Measurements from ENCODE around the gene FAM9A.

The FAM9A gene

DNA sequence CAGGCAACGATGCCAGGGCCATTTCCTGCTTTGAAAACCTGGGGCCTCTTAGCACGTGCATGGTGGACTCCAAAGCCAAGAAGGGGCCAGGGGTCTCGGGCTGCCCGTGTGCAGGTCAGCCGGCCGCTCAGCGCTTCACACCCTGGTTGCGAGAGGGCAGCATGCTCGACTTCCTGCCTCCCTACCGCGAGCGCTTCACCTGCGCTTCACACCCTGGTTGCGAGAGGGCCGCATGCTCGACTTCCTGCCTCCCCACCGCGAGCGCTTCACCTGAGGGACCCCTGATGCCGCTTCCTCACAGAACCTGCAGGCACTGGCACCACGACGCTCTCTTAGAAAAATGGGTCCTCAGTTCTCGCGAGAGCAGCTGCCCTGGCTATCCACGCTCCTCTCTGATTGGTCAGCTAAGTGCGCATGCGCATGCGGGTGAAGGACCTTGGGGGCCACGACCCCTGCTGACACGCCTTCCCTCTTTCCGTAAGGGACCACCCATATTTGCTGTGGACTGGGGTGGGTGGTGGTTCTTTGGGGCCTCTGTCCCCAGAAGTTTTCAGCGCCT, at the start of gene FAM9A:
Gene FAM9A (minus strand): TSS at position 343 of the 559 bp plus-strand sequence. CDS start 1,212 bp downstream, outside the sequence.
- TF ChIP-seq GATA3 (IDR thresholded peaks at IDR 0.05; ENCODE audit: low read depth, low read length): no peak
- TF ChIP-seq GATA2 (IDR thresholded peaks at IDR 0.05; ENCODE audit: low read depth, low read length): no peak

DNA sequence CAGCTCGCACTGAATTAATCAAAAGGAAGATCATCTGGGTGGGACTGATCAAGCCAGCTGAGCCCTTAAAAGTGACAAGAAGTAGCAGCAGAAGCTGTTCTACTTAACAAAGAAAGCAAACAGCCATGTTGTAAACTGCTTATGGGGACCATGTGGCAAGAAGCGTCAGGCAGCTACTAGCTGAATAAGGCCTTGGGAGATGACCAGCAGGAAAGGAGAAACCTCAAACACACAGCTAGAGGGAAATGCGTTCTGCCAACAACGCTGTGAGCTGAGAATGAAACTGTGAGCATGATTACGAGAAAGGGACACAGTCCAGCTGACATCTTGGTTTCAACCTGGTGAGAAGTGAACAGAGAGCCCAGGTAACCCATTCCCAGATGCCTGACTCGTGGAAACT, 49.3 kb upstream of the FAM9A start:
- TF ChIP-seq GATA3 (IDR thresholded peaks at IDR 0.05; ENCODE audit: low read depth, low read length) (no peak), GATA2 (IDR thresholded peaks at IDR 0.05; ENCODE audit: low read depth, low read length) (no peak)

- TF ChIP-seq GATA3 (IDR thresholded peaks at IDR 0.05; ENCODE audit: low read depth, low read length) (no peak), GATA2 (IDR thresholded peaks at IDR 0.05; ENCODE audit: low read depth, low read length) (no peak)
Observed at GRCh38 chrX:8849945-8850344, 48.8 kb upstream of the FAM9A start.

DNA sequence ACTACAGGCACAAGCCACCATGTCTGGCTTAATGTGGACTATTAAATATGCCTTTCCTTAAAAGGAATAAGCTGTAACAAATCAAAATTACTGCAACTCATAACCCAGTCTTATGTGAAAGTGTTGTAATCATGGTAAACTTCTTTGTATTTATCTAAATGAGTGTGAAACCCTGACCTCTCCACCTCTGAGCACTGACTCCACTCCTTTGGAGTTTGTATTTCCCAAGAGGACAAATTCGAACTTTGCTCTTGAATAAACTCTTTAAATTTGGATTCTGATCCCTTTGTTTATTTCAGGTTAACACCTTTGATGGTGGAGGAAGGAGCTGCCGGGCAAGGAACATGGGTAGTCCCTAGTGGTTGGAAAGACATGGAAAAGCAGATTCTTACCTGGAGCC, 48.3 kb upstream of the FAM9A start:
- no peak for TF ChIP-seq GATA2 (IDR thresholded peaks at IDR 0.05; ENCODE audit: low read depth, low read length)
- TF ChIP-seq GATA3 (IDR thresholded peaks at IDR 0.05; ENCODE audit: low read depth, low read length): no peak

- TF ChIP-seq GATA3 (IDR thresholded peaks at IDR 0.05; ENCODE audit: low read depth, low read length) (no peak), GATA2 (IDR thresholded peaks at IDR 0.05; ENCODE audit: low read depth, low read length) (no peak)
Observed at GRCh38 chrX:8848911-8849310, 47.7 kb upstream of the FAM9A start.

GRCh38 chrX:8848441-8848840, 47.3 kb upstream of the FAM9A start:
- TF ChIP-seq GATA3 (IDR thresholded peaks at IDR 0.05; ENCODE audit: low read depth, low read length) (no peak), GATA2 (IDR thresholded peaks at IDR 0.05; ENCODE audit: low read depth, low read length) (no peak)

DNA sequence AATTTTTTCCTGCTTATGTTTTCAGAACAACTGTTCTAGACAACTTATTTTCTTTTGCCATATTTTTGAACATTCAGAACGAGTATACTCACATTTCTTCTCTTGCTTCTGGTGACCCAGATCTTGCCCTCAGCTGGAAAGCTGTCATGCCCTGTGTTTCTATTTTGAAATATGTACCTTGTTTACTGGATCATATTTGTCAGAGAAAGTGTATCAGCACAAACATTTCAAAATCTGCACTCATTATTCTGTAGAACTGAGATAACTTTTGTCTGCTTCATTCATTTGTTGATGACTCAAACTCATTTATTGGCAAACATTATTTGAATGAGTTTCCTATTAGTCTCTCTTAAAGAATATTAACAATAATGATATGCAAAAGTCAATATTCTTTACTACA, 46.2 kb upstream of the FAM9A start:
- TF ChIP-seq GATA3 (IDR thresholded peaks at IDR 0.05; ENCODE audit: low read depth, low read length) (no peak), GATA2 (IDR thresholded peaks at IDR 0.05; ENCODE audit: low read depth, low read length) (no peak)

DNA sequence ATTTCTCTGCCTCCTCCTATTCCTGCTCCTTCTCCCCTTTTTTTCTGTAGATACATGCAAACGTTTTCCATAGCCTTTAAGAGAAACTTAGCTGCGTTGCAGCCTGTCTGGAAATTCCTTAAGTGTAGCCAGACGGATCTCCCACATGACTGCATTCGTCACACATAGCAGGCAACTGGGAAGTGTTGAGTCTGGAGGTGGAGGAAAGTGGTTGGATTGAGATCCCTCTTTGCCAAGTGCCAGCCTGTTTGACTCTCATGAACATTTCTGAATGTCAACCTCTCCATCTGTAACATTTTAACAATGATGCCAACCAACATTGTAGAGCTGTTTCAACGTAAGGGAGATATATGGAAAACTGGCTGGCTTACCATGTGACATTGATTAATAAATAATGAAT, 45.1 kb upstream of the FAM9A start:
- TF ChIP-seq GATA2 (IDR thresholded peaks at IDR 0.05; ENCODE audit: low read depth, low read length): no peak
- no peak for TF ChIP-seq GATA3 (IDR thresholded peaks at IDR 0.05; ENCODE audit: low read depth, low read length)

GRCh38 chrX:8845469-8845868, 44.3 kb upstream of the FAM9A start:
- TF ChIP-seq GATA3 (IDR thresholded peaks at IDR 0.05; ENCODE audit: low read depth, low read length): no peak

DNA sequence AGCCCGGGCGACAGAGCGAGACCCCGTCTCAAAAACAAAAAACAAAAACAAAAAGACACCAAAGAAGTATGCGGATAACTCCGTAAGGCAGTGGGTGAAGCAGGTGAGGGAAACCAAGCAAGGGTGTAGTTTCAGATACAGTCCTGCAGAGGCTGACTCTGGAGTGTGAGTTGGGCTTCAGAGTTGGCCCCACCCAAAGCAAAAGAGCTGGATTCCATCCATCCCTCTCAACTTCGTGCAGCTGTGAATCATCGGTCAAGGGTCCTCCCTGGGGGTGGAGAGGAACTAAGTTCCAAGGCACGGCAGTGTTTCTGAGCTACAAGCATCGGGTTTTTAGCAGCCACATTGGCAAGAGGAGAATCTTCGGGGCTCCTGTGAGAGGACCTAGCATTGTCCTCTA, 43.9 kb upstream of the FAM9A start:
- TF ChIP-seq GATA2 (IDR thresholded peaks at IDR 0.05; ENCODE audit: low read depth, low read length): no peak
- TF ChIP-seq GATA3 (IDR thresholded peaks at IDR 0.05; ENCODE audit: low read depth, low read length): no peak

DNA sequence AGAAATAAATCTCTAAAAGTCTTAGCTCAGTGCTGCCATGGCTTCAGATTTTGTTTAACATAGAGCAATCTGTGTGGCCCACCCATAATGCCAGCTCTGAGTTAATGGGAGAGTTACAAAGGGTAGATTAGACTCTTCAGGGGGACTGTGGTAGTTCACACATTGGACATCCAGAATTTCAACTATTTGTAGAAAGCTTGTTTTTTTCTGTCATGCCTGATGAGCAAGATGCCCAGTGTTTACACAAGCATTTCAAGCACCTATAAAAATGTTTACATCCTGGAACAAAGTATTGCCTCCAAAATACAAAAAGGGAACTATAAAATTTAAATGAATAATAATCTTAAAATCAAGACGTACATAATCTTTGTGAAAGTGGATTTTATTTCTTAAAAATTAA, 43.0 kb upstream of the FAM9A start:
- no peak for TF ChIP-seq GATA3 (IDR thresholded peaks at IDR 0.05; ENCODE audit: low read depth, low read length)
- TF ChIP-seq GATA2 (IDR thresholded peaks at IDR 0.05; ENCODE audit: low read depth, low read length): no peak

DNA sequence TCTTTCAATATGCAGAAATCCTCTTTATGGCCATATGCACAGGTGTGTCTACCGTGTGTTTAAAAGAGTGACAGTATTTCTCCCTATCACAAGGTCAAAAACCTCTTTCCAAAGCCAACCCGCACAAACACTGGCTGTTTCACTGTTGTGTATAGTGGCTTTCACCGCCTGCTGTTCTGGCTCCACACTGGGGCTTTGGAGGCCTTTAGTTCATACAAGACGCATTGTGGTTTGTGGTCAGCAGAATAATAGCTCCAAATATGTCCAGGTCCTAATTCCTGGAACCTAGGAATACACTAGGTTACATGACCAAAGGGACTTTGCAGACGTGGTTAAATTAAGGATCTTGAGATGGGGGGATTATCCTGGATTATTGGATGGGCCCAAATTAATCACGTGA, 40.7 kb upstream of the FAM9A start:
- no peak for TF ChIP-seq GATA3 (IDR thresholded peaks at IDR 0.05; ENCODE audit: low read depth, low read length)
- no peak for TF ChIP-seq GATA2 (IDR thresholded peaks at IDR 0.05; ENCODE audit: low read depth, low read length)

GRCh38 chrX:8834392-8834791, 33.2 kb upstream of the FAM9A start:
- TF ChIP-seq GATA2 (IDR thresholded peaks at IDR 0.05; ENCODE audit: low read depth, low read length) (no peak), GATA3 (IDR thresholded peaks at IDR 0.05; ENCODE audit: low read depth, low read length) (no peak)

DNA sequence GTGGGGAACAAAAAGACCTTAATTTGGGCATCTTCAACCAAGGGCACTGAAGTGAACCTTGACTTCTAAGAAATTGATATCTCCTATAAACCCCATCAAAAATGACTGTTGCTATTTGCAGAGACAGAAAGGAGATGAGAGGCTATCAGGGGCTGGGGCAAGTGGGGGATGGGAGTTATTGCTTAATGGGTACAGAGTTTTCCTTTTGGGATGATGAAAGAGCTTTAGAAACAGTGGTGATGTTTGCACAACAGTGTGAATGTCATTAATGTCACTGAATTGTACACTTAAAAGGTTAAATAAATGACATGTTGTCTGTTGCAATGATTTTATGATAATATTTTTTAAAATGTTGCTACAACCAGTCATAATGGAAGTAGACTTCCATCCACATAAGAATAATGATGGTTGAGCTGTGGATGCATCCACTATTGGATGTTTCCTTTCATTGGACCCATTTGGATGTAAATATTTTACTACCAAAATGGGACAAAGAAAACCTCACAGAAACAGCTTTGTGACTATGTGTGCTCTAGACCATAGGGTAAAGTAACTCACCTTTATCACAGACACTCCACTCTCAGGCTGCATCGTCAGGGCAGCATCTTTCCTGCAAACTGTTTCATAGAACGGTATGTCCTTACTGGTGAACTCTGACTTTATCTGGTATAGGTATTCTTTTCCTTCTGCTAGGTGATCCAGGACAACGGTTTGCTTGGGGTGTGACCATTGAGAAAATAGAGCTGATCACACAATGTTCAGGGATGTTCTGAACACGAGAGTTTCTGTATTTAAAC, 31.6 kb upstream of the FAM9A start:
- TF ChIP-seq GATA2 (IDR thresholded peaks at IDR 0.05; ENCODE audit: low read depth, low read length): no peak
- no peak for TF ChIP-seq GATA3 (IDR thresholded peaks at IDR 0.05; ENCODE audit: low read depth, low read length)

GRCh38 chrX:8823698-8824097, 22.5 kb upstream of the FAM9A start:
- TF ChIP-seq GATA3 (IDR thresholded peaks at IDR 0.05; ENCODE audit: low read depth, low read length): no peak
- no peak for TF ChIP-seq GATA2 (IDR thresholded peaks at IDR 0.05; ENCODE audit: low read depth, low read length)

All from SH-SY5Y (cell line).